KG1 (cell line): ENCODE measurements around the gene MAST2.

Experiments
- DNase-seq: peaks from one replicate; lab custom pipeline; 2025; lab: John Stamatoyannopoulos, UW

Gene MAST2

GRCh38 chr1:45982359-45982758 is 178.9 kb downstream of the MAST2 start:
- no peak for DNase-seq

GRCh38 chr1:45983967-45984366 is 180.6 kb downstream of the MAST2 start:
- DNase-seq = no peak

GRCh38 chr1:45987204-45987603 is 183.8 kb downstream of the MAST2 start:
- no peak for DNase-seq

GRCh38 chr1:45989249-45989648 is 185.8 kb downstream of the MAST2 start:
- no peak for DNase-seq

- no peak for DNase-seq
Observed at GRCh38 chr1:45994423-45994822, 191.0 kb downstream of the MAST2 start.

GRCh38 chr1:45995298-45995697 is 191.9 kb downstream of the MAST2 start:
- DNase-seq = no peak

GRCh38 chr1:45998020-45998617 is 194.7 kb downstream of the MAST2 start:
- no peak for DNase-seq

GRCh38 chr1:45999507-45999906 is 196.1 kb downstream of the MAST2 start:
- no peak for DNase-seq

- no peak for DNase-seq
Observed at GRCh38 chr1:46001081-46001785, 197.8 kb downstream of the MAST2 start.

GRCh38 chr1:46002551-46003150 is 199.2 kb downstream of the MAST2 start:
- DNase-seq = no peak

- no peak for DNase-seq
Observed at GRCh38 chr1:46003315-46003714, 199.9 kb downstream of the MAST2 start.

GRCh38 chr1:46004492-46004891 is 201.1 kb downstream of the MAST2 start:
- no peak for DNase-seq

GRCh38 chr1:46005594-46005993 is 202.2 kb downstream of the MAST2 start:
- DNase-seq = no peak

GRCh38 chr1:46008585-46008984 is 205.2 kb downstream of the MAST2 start:
- DNase-seq = no peak

GRCh38 chr1:46010611-46011010 is 207.2 kb downstream of the MAST2 start:
- DNase-seq = no peak

- DNase-seq = no peak
Observed at GRCh38 chr1:46011121-46011695, 207.8 kb downstream of the MAST2 start.

GRCh38 chr1:46012236-46012635 is 208.8 kb downstream of the MAST2 start:
- DNase-seq = no peak

- DNase-seq = no peak
Observed at GRCh38 chr1:46013581-46013980, 210.2 kb downstream of the MAST2 start.

GRCh38 chr1:46017876-46018503 is 214.6 kb downstream of the MAST2 start:
- no peak for DNase-seq

GRCh38 chr1:46019348-46019747 is 215.9 kb downstream of the MAST2 start:
- DNase-seq = no peak

GRCh38 chr1:46020010-46020409 is 216.6 kb downstream of the MAST2 start:
- no peak for DNase-seq
